NCI-H526 (cell line): ENCODE results near the gene SLC30A7.
A peak's percentile ranks its signal among the peaks of the same experiment; 100 is the strongest.

Experiments
- DNase-seq, 2 experiments: peaks; one replicate each; lab custom pipeline; 2025; lab: John Stamatoyannopoulos, UW

Gene SLC30A7

DNA sequence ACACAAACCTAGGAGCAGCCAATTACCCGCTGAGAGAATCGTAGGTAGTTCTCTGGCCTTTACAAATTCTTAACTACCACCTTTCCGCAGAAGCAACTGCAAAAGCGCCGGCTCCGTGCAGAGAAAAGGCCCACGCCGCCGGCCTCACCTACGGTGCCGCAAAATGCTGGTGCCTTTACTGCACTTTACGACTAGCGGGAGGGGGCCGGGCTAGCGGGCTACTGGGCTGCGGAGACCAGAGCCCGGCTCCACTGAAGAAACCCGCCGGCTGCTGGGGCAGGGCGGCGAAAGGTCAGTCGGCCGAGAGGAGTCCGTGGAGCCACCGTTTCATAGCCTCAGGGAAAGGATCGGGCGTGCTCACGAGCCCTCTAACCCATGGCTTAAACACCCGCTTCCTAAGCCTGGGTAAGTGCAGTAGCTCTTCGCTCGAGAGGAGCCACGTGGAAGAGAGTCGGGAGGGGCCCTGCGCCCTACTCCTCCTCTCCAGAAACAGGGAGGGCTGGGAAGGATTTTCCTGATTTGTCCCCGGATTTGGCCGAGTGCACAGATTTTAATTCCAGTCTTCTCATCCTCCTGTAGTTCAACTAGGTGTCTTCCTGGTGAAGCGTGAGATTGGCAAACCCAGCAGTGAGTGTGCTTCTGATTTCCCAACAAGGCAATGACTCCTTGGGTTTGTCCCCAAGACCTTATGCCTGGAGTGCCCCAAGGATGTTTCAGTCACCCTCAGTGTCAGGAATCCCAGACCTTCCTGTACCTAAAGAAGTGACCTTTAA lies 130.0 kb downstream of the SLC30A7 start, which contains the start of gene DPH5:
DPH5 (minus strand) TSS at position 128 of the 773 bp plus-strand sequence. CDS start 341 bp downstream, outside the sequence.
- peak; percentile 79 to 96 for DNase-seq

GRCh38 chr1:101026430-101026788 lies 130.5 kb downstream of the SLC30A7 start:
- no peak for DNase-seq

DNA sequence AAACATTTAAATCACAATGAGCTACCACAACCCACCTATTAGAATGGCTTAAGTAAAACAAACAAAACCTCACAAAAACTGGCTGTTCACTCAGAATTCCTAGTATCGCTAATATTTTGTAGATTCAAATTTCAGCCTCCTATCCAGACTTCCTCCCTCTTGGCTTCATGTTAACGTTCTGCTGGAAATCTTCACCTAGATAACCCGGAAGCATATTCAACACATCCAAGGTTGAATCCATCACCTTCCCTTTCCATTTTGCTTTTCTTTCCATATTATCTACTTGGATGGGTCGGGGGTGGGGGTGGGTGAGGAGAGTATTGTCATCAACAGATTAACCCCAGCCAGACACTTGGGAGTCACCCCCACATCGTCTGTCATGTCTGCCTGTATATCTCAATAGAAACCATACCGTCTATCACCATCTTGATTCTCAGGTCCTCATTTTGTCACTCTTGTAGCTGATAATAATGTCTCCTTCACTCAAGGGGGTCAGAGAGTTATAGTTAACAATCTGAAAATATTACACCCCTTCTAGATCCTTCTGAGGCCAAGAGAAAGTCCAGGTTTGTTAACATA lies 131.4 kb downstream of the SLC30A7 start:
- DNase-seq = no peak

DNA sequence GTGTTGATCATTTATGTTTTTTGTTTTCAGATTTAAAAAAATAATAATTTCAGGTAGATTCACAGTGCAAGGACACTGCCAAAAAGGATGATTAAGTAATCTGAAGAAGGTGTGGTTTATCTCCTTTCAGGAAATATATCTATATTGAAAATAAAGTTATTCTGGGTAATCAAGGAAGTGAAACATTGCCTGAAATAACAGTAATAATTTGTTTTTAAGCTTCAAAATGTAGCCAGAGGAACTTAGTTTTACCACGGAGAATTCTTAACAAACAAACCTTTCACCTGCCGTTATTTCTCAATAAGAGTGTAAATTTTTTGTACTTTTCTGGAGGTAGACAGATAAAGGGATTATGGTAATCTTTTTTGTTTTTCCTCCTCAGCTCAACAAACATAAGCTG lies 132.6 kb downstream of the SLC30A7 start:
- no peak for DNase-seq

- DNase-seq = no peak
Observed at GRCh38 chr1:101029184-101029583, 133.3 kb downstream of the SLC30A7 start.

DNA sequence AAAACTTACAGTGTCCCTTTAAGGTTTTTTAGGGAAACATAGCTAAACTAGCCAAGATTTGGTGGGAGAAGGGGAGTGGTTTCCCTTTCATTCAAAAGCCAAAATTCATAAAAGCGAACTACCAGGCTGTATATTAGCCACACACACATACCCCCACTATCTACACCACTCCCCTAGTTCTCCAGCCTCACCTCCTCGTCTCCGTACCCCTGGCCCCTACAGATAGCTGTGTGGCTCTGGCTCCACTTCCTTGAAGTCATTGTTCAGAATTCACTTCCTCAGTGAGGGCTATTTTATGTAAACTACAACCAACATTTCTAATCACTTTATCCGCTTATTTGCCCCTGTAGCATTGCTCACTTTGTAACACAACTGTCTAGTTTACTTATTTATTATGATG lies 135.0 kb downstream of the SLC30A7 start:
- DNase-seq = no peak
